ENCODE data around the gene CCDC85C.
"Not testable (repeated sequence)": the region's sequence is repeated elsewhere in the genome, so short reads cannot be mapped to it uniquely, and the experiment has no call there.

The CCDC85C gene

GRCh38 chr14:99603471-99604277, at the start of gene CCDC85C:
TSS of gene CCDC85C (minus strand) at chr14:99604207. CDS start at chr14:99603959, 248 bp downstream.
- no peak for DNase-seq

- DNase-seq: no peak
These were observed 48.1 kb upstream of the CCDC85C start for GRCh38 chr14:99651953-99652746.

DNA sequence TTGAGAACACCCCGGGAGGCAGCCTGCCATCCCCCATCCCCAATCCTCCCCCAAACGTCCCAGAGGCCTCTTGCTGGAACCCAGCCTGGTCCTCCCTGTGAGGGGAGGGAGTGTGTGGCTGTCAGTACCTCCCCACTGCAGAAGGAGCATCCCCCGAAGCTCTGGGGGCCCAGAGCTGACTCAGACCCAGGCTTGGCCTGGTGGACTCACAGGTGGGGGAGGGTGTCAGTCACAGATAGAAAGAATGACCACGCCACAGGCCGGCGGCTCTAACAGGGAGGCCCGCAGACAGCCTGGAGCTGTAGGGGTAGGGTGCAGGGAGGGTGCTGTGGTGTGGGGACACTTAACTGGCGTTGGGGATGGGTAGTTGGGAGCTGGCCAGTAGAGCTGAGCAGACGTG, 46.2 kb upstream of the CCDC85C start:
- no peak for DNase-seq

DNA sequence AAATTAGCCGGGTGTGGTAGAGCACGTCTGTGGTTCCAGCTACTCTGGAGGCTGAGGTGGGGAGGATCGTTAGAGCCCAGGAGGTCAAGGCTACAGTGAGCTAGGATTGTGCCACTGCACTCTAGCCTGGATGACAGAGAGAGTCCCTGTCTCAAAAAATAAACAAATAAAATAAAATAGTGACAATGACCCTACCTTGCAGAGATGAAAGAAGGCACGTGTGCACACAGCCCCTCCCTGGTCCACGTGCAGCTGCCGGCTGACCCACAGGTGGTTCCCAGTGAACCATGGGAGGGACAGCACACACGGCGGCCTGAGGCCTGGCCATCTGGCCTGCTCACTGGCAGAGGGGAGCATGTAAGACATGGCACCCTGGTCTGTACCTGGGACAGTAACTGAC, 45.6 kb upstream of the CCDC85C start:
- DNase-seq: no peak

DNA sequence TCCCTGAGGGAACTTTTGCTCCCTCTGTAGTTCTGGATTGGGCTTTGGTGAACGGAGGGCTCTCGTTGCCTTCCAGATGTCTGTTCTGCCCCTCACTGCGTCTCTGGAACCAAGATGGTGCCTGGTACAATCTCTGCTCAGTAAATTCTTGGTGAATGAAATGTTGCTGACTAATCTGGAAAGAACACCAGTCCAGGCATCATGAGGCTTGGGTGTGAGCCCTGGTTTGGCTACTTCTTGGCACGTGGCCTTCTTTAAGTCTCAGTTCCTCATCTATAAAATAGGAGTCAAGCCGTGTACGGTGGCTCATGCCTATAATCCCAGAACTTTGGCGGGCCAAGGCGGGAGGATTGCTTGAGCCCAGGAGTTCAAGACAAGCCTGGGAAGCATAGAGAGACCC, 45.2 kb upstream of the CCDC85C start:
- no peak for DNase-seq

DNA sequence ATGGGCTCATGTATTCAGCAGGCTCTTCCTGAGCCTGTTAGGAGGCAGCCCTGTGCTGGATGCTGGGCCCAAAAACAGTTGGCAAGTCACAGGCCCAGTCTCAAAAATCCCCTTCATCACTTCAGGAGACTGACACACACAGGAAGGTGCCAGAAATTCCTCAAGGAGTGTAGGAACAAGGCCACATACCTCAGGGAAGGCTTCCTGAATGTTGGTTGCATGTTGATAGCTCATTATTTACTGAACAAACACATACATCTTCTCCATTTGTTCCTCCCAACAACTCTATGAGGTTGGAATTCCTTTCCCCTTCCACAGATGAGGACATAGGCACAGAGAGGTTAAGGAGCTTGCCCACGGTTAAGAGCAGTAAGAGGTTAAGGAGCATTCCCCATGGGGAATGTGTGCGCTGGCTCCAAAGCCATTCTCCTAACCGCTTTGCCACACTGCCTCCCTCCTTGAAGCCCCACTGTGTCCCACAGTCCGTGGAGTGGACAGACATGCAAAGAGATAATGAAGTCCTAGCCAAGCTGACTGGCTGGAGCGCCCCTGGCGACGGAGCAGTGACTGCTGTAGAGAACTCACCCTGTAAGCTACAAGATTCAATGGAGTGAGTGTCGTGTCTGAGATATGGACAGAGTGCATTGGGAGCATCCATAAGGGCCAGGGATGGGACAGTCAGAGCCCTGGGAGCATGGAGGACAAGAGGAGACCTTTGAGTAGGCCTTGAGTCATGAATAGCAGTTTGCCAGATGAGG, 44.2 kb upstream of the CCDC85C start:
- DNase-seq: no peak

DNA sequence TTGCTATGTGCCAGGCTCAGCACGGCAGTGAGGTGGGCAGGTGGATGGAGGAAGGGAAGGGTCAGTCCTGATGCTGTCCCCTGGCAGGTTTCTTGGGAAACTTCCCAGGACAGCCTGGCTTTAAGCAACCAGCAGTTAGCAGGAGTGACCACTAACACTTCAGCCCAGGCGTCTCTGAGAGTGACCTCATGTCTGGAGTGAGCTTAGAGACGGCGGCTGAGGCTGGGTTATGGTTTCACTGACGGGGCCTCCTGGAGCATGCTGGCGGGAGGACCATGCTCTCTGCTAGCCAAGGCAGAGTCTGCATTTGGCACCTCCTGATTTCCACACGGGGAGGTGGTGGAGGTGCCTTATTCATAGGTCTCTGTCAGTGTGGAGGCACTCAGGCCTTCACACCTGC, 43.4 kb upstream of the CCDC85C start:
- no peak for DNase-seq

- no peak for DNase-seq
These were observed 41.8 kb upstream of the CCDC85C start for GRCh38 chr14:99645545-99646505.

DNA sequence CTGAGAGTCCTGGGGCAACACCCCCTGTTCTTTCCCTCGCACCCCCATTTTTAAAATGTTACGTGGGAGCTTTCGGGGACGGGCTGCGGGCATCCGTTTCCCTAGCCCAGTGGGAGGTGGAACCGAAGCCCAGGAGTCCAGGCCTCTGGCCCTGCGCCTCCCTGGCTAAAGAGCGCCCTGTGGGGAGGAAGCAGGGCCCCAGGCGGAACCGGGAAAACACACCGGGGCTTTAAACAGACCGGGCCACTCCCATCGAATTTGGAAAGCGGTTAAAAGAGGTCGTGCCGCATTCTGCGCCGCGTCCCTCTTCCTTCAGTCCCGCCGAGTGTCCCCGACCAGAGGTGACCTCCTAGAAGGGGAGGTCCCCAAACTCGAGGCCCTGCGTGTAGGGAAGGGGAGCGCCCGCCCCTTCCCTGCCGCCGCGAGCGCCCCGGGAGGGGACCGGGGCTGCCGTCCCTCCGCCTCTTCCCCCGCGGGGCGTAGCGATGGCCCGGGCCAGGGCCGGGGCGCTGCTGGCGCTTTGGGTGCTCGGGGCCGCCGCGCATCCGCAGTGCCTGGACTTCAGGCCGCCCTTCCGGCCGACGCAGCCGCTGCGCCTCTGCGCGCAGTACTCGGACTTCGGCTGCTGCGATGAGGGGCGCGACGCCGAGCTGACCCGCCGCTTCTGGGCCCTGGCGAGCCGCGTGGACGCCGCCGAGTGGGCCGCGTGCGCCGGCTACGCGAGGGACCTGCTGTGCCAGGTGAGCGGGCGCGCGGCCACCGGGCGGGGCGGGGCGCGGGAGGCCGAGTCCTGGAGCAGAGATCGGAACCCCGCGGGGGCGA, 40.9 kb upstream of the CCDC85C start, which contains the start of gene HHIPL1:
TSS of gene HHIPL1 (plus strand) at position 407 of the 822 bp plus-strand sequence. CDS start at position 486, 79 bp downstream.
- no peak for DNase-seq

DNA sequence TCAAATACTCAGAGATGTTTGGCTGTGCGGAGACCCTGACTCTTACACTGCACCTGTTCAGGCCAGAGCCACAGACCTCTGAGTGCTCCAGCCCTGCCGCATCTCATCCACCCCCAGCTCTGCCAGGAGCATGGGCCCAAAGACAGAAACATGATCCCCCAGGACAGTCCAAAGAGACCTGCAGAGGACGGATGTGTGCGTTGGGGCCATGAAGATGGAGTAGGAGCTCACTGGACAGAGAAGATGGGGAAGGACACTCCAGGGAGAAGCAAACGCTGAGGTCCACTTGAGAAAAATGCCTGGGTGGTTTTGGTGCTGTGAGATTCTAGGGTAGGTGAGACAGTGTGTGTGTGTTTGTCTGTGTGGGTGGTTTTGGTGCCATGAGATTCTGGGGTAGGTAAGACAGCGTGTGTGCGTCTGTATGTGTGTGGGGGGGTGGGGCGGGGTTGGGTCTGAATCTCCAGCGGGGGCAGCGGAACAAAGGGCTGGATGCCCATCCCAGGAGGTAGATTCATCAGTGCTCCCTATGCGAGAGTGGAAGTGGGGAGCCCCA, 40.1 kb upstream of the CCDC85C start:
- DNase-seq: no peak

GRCh38 chr14:99643343-99643742, 39.3 kb upstream of the CCDC85C start:
- DNase-seq: no peak

DNA sequence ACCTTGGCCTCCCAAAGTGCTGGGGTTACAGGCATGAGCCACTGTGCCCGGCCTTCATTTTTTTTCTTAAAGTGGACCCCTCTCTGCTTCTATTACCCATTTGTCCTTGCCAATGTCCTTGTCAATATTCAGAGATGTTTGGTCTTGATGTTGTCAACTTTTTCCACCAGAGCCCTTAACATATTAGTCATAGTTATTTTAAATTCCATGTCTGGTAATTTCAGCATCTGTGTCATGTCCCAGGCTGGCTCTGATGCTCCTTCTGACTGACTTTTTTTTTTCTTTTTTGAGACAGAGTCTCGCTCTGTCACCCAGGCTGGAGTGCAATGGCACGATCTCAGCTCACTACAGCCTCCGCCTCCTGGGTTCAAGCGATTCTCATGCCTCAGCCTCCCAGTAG, 38.8 kb upstream of the CCDC85C start:
- not testable (repeated sequence) for DNase-seq

GRCh38 chr14:99637624-99638023, 33.6 kb upstream of the CCDC85C start:
- DNase-seq: no peak

GRCh38 chr14:99636487-99636886, 32.5 kb upstream of the CCDC85C start:
- no peak for DNase-seq

GRCh38 chr14:99635116-99635515, 31.1 kb upstream of the CCDC85C start:
- no peak for DNase-seq

DNA sequence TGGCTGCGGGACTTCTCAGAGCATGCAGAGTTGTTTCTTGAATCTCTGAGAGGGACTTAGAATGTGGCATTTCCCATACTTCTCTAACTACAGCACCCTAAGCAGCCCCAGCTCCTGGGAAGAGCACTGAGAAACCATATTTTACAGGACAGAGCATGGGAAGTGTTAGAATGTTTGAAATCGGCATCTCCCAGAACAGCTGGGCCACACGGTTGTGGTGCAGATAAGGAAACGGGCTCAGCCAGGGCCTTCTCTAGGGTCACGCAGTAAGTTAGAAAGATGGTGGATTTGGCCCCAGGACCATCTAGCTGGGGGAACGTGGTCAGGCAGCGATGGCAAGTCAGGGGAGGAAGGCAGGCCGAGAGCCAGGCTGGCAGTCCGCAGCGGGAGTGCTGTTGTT, 30.4 kb upstream of the CCDC85C start:
- DNase-seq: no peak

GRCh38 chr14:99633918-99634317, 29.9 kb upstream of the CCDC85C start:
- no peak for DNase-seq

GRCh38 chr14:99633141-99633540, 29.1 kb upstream of the CCDC85C start:
- no peak for DNase-seq

- DNase-seq: no peak
These were observed 28.5 kb upstream of the CCDC85C start for GRCh38 chr14:99632410-99633035.

DNA sequence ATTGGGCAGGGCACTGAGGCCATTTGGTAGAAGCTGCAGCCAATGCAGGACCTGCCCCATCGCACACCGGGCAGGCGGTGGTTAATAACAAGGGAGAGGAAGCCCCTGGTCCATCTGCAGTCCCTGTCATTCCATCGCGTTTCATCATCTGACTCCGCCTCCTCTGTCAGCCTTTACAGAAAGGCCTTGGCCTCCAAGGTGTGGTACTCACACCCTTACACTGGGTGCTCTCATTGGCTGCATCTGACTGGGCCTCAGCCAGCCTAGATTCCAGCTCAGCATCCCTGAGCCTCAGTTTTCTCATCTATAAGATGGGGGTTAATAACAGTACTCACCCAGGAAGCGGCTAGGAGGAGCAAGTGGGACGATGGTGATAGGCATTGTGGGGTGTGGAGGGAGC, 26.2 kb upstream of the CCDC85C start:
- no peak for DNase-seq
